H54 (cell line): ENCODE data around the gene GCLC.

Source experiments
- DNase-seq: peaks from one replicate; pipeline ENCODE4 v3.0.0; 2011; ENCODE audit warnings: low spot score, mixed read lengths; ENCODE audit not compliant: insufficient read length
- FAIRE-seq: peaks from 3 replicates; lab custom pipeline; 2011; peaks lifted over from hg19 to GRCh38; lab: Jason Lieb, UNC
- POLR2A ChIP-seq: IDR thresholded peaks from 2 replicates; pipeline ENCODE4 v1.6.1; 2011; ENCODE audit warnings: low read depth, mild to moderate bottlenecking, low read length

The GCLC gene

GRCh38 chr6:53456809-53457208 is 88.1 kb downstream of the GCLC start:
- DNase-seq (no peak), FAIRE-seq (no peak)
- TF ChIP-seq POLR2A = no peak

- no peak for DNase-seq
- FAIRE-seq = no peak
- TF ChIP-seq POLR2A = no peak
Observed at GRCh38 chr6:53455678-53456077, 89.2 kb downstream of the GCLC start.

- no peak for DNase-seq
- FAIRE-seq = no peak
- no peak for TF ChIP-seq POLR2A
Observed at GRCh38 chr6:53451165-53451564, 93.7 kb downstream of the GCLC start.

- DNase-seq (no peak), FAIRE-seq (no peak)
- no peak for TF ChIP-seq POLR2A
Observed at GRCh38 chr6:53447865-53448264, 97.0 kb downstream of the GCLC start.
